ENCODE data around the gene CASP8.
"Not testable (repeated sequence)": the region's sequence is repeated elsewhere in the genome, so short reads cannot be mapped to it uniquely, and the experiment has no call there.

The CASP8 gene

DNA sequence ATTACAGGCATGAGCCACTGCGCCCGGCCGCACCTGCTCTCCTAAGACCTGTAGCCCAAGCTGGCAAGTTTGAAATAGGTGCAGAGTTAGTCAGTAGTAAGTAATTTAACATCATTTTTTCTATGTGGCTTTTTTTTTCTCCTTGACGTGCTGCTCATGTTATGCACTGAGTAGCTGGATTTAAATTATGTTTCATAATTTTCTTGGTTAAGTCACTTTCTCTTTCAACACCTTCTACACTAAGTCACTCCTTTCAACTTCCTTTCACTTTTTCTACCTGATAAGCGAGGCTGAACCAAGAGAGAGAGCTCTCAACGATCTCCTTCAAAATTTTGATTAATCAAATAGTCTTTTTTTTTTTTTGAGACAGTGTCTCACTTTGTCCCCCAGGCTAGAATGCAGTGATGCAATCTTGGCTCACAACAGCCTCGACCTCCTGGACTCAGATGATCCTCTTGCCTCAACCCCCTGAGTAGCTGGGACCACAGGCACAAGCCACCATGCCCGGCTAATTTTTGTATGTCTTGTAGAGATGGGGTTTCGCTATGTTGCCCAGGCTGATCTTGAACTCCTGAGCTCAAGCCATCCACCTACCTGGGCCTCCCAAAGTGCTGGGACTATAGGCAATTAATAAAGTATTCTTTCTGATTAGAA is 13.1 kb downstream of the CASP8 start:
- no peak for DNase-seq

DNA sequence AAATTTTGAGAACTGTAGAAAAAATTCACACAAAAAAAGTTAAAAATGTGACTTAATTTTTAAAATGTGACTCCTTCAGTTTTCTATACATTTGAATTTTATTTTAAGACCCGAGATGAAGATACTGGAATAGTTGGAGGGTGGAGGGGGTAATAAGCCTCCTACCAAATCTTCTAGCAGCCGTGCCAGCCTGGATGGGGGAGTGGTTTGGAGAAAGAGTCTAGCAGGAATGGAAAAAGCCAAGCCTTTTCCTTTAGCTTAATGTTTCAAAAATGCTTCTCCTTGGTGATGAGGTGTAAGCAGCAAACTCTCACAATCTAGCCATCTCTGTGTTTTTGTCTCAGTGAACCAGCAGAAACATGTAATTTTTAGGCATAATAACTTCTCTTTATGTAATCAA is 14.7 kb downstream of the CASP8 start:
- DNase-seq = no peak

DNA sequence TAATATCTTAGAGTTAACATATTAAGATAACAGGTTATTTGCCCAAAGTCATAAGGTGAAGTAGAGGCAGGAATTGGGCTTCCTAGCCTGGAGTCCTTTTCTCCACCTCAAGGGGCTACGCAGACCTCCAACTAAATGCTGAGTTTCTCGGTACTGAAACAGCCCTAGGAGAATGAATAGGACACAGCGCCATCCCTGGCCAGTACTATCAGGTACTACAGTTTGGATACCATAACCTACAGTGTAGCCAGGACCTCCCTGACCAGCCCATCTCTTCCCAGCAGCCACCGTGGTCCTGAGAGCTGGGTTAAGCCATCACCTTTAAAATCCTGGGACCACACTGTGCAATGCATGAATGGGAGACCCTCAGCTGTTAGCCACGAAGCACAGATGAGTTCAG is 15.7 kb downstream of the CASP8 start:
- DNase-seq = peak; percentile 17

DNA sequence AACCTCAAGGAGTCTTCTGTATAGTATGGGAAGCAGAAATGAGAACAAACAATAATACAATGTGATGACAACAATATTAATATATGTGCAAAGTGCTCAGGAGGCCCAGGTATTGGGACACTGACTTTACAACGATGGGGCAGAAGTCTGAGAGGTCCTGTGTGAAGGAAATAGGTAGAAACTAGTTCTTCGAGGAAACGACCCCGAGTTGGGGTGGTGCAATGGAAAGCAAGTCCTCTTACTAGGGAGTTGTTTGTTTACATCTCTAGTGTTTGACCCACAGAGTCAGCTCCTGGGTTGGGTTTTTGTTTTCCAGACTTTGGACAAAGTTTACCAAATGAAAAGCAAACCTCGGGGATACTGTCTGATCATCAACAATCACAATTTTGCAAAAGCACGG is 16.2 kb downstream of the CASP8 start:
- no peak for DNase-seq

DNA sequence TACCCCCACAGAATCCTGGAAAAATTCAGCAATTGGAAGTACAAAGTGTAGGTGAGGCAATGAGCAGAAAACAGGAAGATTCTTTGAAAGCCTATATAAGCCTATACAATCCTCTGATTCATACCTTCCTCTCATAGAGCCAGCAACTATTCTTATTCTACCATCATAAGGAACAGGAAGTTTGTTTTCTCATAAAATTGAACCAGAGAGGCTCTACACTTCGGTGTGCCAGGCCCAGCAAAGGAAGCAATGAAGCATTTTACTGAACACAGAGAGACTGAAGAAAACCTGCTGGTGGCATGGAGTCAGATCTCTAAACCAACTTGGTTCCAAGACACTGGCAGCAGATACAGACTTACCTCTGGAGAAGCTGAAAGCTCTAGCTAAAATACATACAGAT is 18.7 kb downstream of the CASP8 start:
- no peak for DNase-seq

DNA sequence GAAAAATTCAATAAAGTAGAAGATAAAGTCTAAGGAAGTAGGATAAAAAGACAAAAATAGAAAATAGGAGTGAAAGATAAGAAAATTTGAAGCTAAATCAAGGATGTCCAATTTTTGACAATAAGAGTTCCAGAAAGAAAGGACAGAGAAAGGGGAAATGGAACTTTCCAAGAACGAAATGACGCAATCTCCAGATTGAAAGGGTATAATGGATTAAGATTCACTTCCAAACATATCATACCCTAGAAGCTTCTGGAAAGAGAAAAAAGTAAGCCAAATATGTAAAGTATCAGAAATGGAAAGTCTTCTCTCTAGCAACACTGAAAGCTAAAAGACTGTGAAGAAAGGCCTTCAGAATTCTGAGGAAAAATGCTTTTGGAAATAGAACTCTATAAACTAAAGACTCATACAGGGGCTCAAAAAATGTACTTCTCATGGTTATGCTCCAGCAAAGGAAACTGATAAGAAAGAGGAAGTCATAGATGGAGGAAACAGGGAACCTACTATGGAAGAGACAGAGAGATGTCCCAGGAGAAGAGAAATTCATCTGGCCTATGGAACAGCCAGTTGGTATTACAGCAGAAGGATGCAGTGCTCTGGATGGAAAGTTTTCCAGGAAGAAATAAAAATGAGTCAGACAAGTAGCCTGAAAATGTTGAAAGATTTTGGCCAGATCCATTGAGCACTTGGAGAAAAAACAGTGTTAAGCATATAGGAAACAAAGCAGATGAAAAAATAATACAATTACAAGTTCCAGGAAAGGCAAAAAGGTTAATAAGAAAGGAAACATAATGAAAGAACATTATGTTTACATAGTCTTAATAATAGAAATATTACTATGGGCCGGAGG is 20.1 kb downstream of the CASP8 start:
- no peak for DNase-seq

DNA sequence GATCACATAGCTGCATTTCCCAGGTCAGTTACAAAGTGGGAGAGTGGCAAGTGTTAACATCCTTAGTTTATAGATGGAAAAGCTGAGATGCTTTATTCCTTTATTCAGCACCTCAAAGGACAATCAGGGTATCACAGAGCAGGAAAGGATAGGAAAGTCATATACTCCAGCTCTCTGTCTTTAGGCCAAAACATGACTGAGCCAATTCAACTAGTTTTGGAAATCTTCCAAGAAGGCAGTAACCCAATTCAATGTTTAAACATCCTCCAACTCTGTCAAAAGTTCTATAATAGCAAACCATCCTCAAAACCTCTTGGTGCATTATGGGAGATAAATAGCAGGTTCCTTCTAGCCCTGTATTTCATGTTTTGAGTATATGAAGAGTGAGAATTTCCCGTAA is 25.2 kb downstream of the CASP8 start:
- no peak for DNase-seq

DNA sequence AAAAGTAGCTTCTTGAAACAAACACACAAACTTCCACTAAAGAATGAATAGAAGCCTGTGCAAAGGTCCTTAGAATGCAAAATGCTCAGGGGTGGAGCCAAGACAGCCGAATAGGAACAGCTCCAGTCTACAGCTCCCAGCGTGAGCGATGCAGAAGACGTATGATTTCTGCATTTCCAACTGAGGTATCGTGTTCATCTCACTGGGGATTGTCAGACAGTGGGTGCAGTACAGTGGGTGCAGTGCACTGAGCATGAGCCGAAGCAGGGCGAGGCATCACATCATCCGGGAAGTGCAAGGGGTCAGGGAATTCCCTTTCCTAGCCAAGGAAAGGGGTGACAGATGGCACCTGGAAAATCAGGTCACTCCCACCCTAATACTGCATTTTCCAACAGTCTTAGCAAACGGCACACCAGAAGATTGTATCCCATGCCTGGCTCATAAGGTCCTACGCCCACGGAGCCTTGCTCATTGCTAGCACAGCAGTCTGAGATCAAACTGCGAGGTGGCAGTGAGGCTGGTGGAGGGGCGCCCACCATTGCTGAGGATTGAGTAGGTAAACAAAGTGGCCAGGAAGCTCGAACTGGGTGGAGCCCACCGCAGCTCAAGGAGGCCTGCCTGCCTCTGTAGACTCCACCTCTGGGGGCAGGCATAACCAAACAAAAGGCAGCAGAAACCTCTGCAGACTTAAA is 30.3 kb downstream of the CASP8 start:
- not testable (repeated sequence) for DNase-seq

DNA sequence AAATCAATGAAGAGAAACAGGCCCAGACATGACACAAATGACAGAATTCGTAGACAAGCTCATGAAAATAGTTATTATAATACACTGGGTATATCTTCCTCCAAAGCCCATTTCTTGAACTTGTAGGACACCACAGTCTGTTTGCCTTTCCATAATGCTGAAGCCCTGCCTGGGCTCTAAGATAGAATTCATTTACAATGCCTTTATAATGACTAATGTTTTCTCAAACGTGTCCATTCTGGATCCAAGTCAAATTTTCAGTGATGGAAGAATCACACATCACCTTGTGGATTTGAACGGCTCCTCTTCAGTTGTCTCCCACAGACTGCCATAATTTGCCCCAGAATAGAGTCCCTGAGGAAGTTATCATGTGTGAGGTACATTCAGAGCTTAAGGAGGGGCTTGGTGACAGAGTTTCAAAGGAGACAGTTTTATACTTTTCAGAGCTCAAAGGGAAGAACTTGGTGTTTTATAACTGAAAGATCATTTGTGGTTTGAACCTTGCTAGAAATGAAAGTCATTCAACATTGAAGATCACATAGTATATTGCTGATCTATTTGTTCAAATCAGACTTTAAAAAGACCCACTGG is 38.2 kb downstream of the CASP8 start:
- DNase-seq = no peak

DNA sequence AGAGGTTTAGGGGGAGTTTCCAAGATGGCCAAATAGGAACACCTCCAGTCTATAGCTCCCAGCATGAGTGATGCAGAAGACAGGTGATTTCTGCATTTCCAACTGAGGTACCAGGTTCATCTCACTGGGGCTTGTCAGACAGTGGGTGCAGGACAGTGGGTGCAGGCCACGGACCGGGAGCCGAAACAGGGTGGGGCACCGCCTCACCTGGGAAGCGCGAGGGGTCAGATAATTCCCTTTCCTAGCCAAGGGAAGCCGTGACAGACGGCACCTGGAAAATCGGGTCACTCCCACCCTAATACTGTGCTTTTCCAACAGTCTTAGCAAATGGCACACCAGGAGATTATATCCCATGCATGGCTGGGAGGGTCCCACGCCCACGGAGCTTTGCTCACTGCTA is 39.6 kb downstream of the CASP8 start:
- not testable (repeated sequence) for DNase-seq

DNA sequence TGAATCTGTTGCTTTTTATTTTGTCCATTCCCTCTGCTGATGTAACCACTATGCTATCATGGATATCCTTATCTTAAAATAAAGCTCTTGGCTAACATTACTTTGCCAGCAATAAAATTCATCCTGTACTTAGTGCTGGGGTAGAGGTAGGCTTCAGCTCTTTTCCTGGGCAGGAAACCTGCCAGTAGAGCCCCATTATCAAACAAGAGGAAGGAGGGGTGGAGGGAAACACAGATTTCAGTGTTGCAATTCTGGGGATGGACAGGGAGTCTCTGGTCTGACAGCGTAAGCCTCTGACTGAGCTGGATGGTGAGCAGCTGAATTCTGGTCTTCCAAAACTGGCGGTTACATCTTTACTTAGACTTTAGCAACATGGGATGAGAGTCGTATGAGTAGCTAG is 47.5 kb downstream of the CASP8 start:
- DNase-seq = no peak

DNA sequence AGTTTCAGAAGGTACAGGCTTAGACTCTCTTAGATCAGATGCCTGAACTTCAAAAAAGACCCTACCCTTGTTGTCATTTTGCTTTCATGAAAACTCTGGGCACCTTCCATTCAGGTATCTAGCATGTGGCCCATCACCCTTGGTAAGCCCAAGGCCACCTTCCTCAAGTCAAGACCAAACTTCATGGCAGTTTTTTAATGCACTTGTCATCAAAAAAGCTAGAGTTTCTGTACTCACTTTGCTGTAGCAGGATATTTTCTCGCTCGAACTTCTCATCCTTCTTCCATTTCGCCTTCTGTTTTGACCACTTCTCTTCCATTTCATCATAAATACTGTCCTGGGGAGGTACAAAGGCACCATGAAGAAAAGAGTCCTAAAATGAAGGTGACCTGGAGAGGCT is 48.6 kb downstream of the CASP8 start:
- DNase-seq = no peak

DNA sequence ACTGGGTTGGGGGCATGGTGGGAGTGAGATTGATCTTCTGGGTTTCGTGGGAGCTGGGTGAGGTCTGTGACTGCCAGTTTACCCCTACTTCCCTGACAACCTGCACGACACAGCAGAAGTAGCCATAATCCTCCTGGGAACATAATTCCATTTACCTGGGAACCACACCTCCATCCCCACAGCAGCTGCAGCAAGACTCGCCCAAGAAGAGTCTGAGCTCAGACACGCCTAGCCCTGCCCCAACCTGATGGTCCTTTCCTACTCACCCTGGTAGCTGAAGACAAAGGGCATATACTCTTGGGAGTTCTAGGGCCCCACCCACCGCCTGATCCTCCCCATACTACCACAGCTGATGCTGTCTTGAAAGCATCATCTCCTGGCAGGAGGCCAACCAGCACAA is 53.0 kb downstream of the CASP8 start:
- no peak for DNase-seq

DNA sequence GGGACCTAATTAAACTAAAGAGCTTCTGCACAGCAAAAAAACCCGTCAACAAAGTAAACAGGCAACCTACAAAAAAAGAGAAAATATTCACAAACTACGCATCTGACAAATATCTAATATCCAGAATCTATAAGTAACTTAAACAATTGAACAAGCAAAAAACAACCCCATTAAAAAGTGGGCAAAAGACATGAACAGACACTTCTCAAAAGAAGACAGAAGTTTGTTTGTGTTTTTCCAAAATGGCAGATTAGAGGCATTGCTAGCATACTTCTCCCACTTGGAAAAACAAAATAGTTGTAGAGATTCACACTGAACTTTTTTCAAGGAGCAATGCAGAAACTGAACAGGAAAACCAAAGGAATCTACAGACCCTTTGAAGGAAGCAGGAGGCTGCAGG is 59.2 kb downstream of the CASP8 start:
- DNase-seq = no peak

DNA sequence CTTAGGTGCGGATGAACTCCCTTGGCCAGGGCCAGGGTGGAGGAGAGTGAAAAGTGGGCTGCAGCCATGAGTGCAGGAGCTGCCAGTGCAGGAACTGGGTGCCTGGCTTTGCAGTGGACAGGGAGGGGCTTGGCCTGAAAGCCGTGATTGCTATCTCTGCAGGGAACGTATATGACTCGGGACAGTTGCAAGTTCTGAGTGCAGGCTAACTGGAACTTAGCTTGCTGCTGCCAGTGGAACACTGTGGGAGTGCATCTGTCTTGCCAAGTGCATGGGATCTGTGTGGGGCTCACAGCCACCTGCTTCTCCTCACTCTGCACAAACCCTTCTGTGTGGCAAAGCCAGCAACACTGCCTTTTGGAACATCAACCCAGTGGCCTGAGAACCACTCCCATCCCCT is 59.9 kb downstream of the CASP8 start:
- DNase-seq = no peak

DNA sequence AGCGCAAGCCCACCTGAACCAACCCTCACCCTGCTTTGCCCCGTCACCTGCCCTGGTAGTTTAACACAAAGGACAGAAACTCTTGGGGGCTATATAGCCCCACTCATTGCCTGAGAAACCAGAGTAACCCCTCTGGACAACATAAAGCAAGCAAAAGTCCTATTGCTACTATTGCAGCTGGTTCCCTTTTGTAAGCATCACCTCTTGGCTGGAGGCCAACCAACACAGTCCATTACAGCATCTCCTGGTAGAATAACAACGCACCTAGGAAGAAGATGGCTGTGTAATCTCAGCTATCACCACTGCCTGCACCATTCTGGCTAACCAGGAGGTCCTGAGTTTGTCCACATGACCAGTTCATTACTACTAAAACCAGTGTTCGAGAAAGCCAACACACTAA is 60.4 kb downstream of the CASP8 start:
- DNase-seq = no peak

DNA sequence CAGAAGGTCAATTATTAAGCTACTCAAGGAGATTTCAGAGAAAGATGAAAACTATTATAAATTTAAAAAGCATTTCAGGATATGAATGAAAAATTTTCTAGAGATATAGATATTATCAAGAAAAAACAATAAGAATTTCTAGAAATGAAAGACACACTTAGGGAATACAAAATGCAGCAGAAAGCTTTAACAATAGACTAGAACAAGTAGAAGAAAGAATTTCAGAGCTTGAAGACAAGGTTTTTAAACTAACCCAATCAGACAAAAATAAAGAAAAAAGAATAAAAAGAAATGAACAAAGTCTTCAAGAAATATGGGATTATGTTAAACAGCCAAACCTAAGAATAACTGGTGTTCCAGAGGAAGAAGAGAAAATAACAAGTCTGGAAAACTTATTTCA is 62.4 kb downstream of the CASP8 start:
- no peak for DNase-seq

DNA sequence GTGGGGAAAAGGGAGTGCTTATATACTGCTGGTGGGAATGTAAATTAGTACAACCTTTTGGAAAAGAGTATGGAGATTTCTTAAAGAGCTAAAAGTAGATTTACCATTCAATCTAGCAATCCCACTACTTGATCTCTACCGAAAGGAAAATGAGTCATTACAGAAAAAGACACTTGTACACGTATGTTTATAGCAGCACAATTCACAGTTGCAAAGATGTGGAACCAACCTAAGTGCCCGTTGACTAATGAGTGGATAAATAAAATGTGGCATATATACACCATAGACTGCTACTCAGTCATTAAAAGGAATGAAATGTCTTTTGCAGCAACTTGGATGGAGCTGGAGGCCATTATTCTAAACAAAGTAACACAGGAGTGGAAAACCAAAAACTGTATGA is 67.3 kb downstream of the CASP8 start:
- DNase-seq = no peak

DNA sequence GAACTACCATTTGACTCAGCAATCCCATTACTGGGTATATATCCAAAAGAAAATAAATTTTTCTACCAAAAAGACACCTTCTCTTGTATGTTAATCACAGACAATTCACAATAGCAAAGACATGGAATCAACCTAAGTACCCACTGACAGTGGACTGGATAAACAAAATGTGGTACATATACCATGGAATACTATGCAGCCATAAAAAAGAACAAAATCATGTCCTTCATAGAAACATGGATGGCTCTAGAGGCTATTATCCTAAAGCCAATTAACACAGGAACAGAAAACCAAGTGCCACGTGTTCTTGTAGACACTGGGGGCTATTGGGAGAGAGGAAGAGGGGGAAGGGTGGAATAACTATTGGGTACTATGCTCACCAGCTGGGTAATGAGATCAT is 69.1 kb downstream of the CASP8 start:
- no peak for DNase-seq

All from NCI-H82 (cell line).